Right hindlimb (tissue), 1 donor: ENCODE measurements around the gene TIRAP.

Source experiments
- DNase-seq: peaks from one replicate; pipeline ENCODE4 v3.0.0-alpha.2; 2018

TIRAP gene

DNA sequence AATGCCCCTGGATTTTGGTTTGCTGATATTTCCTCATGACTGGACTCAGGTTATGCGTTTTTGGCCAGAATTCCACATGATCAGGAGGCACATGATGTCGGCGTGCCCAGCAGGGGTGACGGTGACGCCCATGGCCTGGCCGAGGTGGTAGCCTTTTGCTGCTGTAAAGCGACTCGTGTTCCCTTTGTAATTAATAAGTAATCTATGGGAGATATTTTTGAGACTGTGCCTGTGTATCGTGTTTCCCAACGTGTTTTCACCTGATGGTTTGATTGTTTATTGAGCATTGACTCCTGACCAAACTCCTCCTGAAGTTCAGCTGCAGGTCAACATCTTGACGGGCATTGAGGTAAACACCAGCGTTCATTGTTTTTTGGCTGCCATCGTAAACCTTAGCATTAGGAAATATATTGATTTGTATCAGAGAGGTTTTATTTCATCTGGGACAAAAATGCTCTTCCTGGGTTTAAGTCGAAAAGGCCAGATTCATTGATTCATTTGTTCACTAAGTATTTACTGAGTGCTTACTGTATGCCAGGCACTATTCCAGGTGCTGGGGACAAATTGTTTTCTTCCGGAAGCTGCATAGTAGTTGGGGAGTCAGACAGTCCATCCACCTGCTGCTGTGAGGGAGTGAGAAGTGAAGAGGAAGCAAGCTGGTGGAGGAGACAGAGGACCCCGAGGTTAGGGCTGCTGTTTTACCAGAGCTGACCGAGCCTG, 44.5 kb downstream of the TIRAP start:
- DNase-seq: no peak

DNA sequence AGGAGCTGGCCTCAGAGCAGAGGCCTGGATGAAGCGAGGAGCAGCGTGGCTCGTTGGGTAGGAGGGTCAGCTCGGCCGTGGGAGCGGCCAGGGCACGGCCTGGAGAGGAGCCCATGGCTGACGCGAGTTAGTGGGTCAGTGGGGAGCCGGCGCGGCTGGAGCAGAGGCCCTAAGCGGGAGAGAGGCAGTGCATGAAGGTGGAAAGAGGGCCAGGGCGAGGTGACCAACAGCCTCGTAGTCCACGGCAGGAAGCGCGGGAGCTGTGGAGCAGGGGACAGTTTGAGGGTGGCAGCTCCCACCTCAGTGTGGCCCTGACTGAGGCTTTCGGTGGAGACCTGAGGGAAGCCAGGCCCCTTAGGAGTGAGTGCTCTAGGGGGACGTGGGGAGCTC, 45.1 kb downstream of the TIRAP start:
- no peak for DNase-seq

DNA sequence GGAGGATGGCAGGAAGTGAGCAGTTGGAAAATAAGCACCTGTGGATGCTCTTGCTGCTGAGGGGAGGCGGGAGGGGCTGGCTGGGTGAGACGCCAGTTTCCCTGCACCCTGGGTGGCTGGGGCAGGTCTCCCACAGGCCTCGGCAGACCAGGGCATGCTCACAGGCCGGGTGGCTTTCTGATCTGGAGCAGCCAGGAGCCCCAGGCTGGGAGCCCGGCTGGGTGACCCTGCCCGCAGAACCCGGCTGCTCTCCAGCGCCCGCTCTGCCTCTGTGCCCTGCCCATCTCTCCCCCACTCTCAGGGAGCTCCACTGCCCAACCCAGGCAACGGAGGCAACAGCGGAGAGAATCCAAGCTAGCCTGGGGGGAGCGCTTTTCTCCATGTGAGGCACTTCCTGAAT, 45.6 kb downstream of the TIRAP start:
- no peak for DNase-seq

DNA sequence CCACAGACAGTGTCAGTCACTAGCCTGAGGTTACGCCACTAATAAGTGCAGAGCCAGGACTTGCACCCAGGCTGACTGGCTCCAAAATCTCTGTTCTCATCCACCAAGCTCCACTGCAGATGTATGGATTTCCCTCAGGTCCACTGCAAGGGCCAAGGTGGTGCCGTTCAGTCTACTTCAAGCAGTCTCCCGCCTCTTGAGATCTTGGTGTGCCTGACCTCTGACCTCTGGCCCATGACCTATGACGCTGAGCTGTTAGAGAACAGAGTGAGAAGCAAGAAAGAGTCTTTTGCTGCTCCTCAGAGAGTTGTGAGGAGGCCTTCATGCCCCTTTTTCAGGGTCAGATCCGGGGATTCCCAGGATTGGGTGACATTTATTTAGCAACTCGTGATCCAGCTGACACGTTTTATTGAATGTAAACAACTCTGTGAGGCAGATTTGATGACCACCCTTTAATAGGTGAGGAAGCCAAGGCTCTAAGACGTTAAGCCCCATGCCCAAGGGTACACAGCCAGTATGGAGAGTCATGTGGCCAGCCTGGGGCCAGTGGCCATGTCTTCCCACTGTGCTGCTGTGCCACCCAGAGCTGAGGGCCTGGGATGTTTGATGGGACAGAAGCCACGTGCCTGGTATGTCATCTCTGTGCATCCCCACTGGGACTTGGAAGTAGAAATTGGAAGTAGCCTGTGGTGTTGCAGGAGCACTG, 46.2 kb downstream of the TIRAP start:
- no peak for DNase-seq

DNA sequence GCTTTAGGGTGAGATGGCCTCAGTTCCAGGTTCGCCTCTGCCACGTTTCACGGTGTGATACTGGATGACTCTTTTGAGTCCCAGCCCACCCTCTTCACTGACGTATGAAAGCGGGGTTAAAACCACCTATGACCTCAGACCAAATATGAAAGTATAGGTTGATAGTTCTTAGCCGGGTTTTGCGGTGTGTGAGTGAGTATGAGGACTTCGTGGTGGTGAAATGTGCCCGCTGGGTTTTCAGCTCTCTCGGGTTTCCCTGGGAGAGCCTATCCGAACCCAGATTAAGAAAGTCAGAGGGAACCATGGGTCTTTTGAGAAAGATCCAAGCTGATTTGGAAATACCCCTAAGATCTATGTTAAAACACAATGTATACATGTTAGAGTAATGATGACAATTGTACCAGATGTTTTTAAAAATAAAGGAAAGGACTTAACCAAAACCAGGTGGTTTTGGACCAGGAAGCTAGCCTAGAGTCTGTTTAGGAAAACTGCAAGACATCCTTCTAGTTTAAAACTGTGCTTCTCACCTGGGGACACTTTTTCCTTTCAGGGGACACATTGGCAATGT, 46.8 kb downstream of the TIRAP start:
- no peak for DNase-seq

DNA sequence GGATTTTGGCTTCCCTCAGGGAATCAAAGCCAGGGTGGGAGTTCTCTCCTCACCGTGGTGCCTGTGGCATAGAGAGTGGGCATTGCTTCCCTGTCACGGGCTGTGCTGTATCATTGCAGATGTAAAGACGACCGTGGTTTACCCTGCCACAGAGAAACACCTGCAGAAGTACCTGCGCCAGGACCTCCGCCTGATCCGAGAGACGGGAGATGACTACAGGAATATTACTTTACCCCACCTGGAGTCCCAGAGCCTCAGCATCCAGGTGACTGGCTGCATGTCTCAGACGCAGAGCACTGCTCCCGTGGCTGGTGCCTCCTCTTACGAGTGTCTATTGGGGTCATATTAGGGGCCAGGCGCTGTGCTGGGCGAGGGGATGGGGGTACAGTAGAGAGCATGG, 48.4 kb downstream of the TIRAP start:
- DNase-seq: no peak

DNA sequence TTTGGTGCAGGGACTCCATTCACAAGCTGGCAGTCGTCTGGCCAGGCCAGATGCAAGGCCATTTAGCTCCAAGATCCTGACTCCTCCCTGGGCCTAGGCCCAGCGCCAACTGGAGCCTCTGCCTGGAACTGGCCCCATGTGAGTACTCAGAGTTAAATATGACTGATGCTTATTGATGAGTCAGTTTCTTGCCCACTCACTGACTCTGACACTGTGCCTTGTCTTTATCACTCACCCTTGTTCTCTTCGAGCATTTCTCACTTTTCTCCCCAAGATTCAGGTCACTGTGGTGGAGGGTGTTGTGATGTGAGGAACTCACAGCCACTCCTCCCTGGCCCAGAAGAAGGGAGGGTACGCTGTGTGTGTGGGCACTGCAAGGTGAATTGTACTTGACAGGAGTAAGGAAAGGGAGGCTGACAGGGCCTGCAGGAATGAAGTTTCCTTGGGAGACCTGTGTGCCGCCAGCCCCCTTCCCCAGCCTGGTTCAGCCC, 49.4 kb downstream of the TIRAP start:
- peak; percentile 57 for DNase-seq

DNA sequence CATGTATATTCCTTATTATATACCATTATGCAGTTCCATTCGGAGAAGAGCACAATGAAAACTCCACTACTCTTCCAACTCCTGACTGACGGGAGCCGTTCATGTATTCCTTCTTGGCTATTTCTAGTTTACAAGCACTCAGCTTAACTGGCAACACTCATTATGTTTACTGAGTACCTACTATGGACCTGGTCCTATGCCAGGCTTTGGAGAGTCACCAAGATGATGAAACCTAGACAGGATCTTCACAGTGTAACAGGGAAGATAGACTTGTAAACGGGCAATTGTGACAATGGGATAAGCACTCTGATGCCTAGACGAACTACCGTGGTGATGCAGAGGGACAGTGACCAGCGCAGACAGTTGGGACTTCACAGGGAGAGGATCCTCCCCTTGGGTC, 50.2 kb downstream of the TIRAP start:
- DNase-seq: no peak

DNA sequence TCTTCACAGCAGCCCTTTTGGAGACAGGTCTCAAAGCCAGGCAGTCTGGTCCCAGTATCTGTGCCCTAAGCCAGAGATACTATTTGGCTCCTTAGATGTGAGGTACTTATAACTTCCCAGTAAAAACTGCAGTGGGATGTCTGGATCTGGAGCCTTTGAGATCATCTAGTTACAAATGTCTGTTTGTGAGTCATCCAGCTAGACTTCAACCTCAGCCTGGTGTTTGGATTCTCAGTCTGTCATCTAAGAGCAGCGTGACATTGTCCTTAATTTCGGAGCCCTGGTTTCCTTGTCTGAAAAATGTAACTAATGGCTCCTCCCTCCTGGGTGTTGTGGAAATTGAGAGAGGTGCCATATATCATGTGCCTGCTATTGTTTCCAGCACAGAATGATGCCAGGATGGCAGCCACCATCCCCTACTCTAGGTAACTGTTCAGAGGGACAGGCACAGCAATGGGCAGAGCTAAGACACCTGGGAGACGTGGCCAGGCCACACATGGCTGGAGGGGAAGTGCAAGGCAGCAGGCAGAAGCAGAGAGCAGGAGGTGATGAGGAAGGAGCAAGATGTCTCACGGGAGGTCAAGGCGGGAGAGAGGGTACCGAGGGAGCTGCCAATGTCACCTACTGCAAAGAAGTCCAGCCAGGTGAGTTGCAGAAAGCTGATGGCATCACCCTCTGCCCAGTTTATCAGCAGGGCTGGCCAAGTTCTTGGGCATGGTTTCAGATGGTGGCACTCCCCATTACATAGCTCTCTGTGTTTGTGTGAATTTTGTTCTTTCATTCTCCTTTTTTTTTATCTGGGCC, 52.0 kb downstream of the TIRAP start:
- no peak for DNase-seq

DNA sequence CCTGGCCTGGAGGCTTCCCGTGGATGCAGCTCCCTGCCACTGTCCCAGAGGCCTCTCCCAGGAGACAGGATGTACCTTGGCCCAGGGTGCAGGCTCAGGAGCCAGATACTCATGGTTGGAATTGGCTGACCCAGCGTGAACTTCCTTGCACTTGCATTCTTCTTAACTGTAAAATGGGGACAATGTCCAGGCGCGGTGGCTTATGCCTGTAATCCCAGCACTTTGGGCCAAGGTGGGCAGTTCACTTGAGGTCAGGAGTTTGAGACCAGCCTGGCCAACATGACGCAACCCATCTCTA, 52.5 kb downstream of the TIRAP start:
- no peak for DNase-seq

DNA sequence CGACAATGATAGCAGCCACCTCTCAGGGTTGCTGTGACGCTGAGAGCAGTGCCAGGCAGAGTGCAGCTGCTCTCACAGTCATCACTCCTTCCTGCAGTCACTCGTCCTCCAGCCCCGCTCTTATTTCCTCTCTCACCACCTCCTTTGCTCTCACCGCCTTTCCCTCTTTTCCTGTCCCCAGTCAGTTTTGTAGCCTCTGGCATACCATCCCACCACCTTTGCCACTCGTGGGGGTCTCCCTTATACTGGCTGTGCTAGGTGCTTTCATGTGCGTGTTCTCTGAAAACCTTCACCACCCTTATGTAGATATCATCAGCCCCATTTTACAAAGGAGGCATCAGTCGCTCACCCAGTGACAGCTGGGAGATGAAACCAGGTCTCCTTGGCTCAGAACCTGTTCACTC, 53.2 kb downstream of the TIRAP start:
- no peak for DNase-seq

DNA sequence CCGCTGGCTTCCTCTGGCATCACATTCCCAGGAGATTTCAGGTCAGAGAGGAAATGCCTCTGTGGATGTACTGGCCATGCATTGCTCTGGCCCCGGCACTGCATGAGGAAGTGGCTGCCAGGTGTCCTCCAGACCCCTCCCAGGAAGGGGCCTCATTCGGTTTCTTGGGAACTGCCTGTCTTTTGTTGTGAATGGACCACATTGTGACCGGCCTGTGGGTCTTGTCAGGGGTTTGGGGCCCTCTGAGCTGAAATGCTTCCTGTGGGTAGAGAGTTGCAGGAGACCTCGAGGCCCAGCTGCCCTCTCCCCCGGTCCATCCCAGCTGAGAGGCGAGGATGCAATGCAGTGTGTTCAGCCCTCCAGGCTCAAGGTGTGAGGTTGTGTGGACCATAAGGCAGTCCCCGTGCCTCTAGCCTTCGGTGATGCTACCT, 53.8 kb downstream of the TIRAP start:
- no peak for DNase-seq

DNA sequence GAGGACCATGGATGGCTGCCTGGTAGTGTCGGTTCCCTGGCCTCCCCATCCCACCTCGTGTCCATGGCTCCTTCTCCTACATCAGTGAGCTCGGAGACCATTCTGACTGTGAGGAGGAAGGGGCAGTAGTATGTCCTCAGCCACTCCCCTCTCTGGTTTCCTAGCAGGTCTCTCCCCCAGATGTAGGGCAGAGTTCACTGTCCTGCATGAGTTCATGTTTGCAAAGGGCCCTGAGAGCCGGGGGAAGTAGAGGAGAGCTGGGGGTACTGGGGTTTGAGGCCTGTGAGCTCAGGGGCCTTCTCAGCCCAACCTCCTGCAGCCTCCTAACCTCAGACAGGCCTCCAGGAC, 54.2 kb downstream of the TIRAP start:
- DNase-seq: no peak

DNA sequence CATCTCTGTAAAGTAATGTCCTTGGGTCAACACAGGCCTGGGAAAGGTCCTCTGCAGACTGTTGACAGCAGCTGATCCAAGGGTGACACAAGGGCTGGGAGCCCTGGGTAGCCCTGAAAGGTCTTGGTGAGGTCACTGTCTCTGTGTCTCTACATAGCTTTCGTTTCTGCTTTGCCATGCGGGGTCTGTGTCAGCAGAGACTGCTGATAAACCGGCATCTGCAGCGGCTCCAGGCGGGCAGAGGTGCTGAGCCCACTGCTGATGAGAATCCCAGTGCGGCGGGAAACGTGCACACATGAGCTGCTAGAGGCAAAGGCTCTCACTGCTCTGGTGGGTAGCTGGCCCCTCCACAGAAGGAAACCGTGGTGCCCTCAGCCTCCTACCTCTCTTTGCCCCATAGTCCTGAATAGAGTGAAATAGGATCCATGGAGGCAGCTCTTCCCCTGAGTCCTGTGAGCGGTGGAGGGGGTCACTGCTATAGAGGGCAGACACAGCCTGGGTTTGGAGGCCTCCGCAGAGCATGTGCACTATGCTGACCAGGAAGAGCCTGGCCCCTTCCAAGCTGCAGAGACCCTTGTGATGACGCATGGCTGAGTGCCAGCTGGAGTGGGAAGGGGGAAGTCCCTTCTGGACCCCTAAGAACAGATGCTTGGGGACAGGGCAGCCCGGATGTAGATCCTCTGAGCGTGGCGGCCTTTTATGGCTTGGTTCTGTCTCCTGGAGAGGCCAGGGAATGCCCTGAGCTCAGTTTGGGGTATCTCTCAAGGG, 54.8 kb downstream of the TIRAP start:
- no peak for DNase-seq

DNA sequence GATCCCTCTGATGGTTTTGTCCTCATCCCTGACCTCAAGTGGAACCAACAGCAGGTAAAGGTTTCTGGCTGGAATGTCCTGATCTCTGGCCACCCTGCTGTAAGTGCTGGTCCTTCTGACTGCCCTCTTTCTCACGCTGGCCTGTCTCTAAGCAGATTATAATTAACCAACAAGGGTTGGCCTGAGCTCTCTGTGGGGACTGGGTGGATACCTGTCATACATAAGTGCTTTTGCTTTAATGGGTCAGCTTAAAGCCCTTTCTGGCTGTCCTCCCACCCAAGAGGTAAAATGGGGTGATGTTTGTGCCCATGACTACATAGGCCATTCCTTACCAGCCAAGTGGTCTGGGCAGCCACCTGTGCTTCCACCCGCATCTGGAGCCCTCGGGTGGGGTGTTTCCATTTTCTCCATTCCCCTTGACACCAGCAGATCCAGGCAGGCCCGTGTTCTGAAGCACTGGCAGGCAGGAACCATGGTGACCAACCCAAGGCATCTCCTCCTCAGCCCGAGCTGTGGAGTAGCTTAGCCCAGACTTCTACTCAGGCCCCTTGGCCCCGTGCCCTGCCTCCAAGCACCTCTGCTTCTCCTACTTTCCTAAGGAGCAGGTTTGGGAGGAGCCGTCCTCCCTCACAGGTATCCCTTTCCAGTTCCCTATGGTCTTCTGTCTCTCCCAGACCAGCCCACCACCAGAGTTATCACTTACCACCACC, 55.6 kb downstream of the TIRAP start:
- DNase-seq: no peak

DNA sequence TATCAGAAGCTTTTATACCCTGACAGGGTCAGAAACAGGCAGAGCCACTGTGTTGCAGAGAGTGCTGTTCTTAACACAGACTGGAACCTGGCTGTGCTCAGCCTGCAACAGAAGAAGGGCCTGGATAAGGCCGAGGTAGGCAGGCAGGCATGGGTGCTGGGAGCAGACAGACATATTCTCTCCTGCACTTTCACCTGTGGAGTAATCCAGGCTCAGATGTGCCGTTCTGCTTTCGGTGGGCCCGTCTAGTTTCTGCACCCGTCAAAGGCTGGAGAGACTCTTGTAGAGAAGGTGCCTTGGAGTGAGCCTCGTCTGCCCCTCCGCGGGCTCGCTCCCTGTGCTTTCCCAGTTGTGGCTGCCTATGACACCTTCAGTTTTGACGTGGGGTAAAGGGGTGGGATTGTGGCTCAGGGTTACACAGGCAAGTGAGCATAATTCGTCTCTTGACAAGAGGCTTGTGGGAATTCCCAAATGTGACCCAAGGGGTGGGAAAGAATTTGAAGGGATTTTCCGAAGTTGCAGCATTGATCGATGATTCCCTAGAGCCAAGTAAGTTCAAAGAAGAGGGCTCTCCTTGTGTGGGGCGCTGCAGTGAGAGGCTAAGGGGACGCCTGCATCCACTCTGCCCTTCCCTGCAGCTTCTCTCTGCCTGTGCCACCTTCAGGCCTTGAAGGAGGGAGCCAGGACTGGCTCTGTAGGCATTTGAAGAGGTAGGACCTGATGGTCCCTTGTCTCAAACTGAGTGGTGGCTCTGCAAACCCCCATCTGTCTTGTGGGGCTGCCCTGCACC, 56.4 kb downstream of the TIRAP start:
- DNase-seq: no peak

DNA sequence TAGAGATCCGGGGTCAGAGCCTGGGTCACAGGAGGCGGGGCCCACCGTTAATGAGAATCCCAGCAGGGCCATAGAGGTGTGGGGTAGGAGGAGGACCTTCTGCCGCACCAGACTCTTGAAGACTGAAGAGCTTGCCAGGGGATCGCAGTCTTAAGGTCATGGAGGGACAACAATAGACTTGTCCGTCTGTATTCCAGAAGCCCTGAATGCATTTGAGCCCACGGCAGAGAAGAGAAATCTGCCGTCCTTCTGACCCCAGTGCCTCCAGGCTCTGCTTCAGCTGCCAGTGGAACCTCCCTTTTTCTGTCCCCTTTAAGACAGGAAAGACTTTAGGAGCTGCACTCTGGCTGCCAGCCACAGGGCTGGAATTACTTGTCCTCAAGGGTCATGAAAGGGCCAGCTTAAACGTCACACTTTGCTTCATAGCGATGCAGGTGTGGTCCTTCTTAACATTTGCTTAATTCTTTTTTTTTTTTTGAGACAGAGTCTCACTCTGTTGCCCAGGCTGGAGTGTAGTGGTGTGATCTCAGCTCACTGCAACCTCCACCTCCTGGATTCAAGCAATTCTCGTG, 57.1 kb downstream of the TIRAP start:
- peak; percentile 82 for DNase-seq

DNA sequence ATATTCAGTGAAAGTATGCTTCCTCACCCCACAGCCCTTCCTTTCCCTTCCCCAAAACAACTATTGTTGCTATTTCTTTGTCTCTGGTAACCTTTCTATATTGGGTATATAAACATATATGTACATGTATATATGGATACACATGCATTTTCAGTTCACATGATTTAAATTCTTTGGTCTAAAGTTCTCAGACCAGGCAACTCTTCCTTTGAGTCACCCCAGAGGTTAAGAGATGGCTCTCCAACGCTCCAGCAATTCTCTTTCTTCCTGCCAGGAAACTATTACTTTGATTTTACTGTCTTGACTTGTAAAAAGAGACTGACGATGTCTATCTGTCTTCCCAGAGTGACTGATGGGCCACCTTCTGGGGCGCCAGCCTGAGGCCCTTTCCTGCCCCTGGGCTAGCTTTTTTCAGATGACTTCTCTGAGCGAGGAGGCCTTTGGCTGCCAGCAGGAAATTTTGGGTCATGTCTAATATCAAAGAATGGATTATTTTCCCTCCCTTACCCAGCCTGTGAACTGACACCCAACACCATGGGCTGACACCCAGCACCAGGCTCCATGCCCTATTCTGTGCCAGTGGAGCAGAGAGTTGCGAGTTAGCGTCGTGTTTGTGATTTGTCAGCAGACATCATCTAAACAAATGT, 58.2 kb downstream of the TIRAP start:
- no peak for DNase-seq

DNA sequence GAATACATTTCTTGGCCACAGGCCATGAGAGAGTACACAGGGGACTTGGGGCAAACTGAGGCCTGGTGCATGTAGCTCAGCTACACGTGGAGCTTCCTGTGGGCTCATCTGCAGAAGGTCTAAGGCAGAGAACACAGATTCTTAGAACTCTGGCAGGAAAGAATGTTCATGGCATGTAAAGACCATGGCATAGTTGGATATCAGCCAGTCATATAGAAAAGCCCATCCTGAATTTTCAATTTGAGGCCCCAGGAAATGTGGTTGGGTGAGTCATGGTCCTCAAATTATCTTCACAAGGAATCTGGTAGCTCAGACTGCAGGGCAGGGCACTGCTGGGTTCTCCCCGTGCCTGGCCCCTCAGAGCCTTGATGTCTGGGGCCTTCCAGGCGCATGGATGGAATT, 58.9 kb downstream of the TIRAP start:
- DNase-seq: no peak

DNA sequence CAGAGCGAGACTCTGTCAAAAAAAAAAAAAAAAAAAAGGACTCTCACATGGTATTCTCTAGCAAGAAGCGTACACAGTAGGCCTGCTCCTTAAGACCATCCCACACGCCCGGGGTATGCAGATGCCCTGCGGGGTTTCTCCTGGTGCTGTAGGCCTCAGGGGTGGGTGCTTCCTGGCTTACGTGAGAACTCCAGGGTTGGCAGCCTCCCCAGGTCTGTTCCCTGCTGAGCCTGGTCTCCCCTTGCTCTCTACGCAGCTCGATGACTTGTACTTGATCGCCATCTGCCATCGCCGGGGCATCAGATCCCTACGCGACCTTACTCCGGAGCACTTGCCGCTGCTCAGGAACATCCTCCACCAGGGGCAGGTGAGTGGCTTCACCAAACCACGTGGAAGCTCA, 60.2 kb downstream of the TIRAP start:
- no peak for DNase-seq
